GM12875 (cell line): ENCODE results near the gene PLVAP.

ENCODE experiments used
- H3K4me3 ChIP-seq: one replicate; pipeline ENCODE4 v1.5.1; 2011; ENCODE audit warnings: low read depth, low read length, control low read depth
- CTCF ChIP-seq: IDR thresholded peaks from 2 replicates; pipeline ENCODE4 v1.5.1; 2011; ENCODE audit warnings: low read depth, mild to moderate bottlenecking, control low read depth, inconsistent platforms, low read length, moderate library complexity, borderline replicate concordance; ENCODE audit not compliant: insufficient read depth

The PLVAP gene

GRCh38 chr19:17376935-17377600, at the start of gene PLVAP:
PLVAP (minus strand) TSS chr19:17377342; CDS start chr19:17377288, 54 bp downstream.
- no peak for TF ChIP-seq CTCF
- no peak within 1 kb of the TSS for H3K4me3 ChIP-seq

GRCh38 chr19:17424743-17425365, 47.7 kb upstream of the PLVAP start:
- peak; percentile 51; the same call in 1 of the 2 replicates for TF ChIP-seq CTCF
- no peak overlapping the region for H3K4me3 ChIP-seq

GRCh38 chr19:17423429-17424208, 46.5 kb upstream of the PLVAP start:
- H3K4me3 ChIP-seq: no peak overlapping the region
- no peak for TF ChIP-seq CTCF

GRCh38 chr19:17421942-17422341, 44.8 kb upstream of the PLVAP start:
- H3K4me3 ChIP-seq: no peak overlapping the region
- TF ChIP-seq CTCF: no peak

- no peak for TF ChIP-seq CTCF
- H3K4me3 ChIP-seq: peak overlapping the region; percentile 82
Observed at GRCh38 chr19:17420475-17420924, 43.4 kb upstream of the PLVAP start.

GRCh38 chr19:17419621-17420474, 42.7 kb upstream of the PLVAP start, which contains the start of gene MVB12A:
MVB12A (plus strand) TSS chr19:17420047; CDS start chr19:17420136, 89 bp downstream.
- TF ChIP-seq CTCF: no peak
- H3K4me3 ChIP-seq: peak within 1 kb of the TSS; percentile 82
